Jurkat, Clone E6-1 (cell line): ENCODE results near the gene ZFP92.
"Not testable (repeated sequence)": the region's sequence is repeated elsewhere in the genome, so short reads cannot be mapped to it uniquely, and the experiment has no call there.

Experiments used
- DNase-seq: peaks from one replicate; pipeline ENCODE4 v3.0.0-alpha.2; 2011; ENCODE audit warnings: low read depth, low spot score
- H3K4me3 ChIP-seq: 2 replicates; pipeline ENCODE4 v1.5.1; 2011; ENCODE audit warnings: mild to moderate bottlenecking, low read length, control low read depth, moderate library complexity

Gene ZFP92

GRCh38 chrX:153401133-153401764 lies 10.0 kb upstream of the ZFP92 start, which contains the start of gene PNMA6E:
Gene PNMA6E (minus strand): TSS chrX:153401350. CDS start chrX:153398849, 2,501 bp downstream.
- no peak for DNase-seq
- H3K4me3 ChIP-seq, result no peak within 1 kb of the TSS

DNA sequence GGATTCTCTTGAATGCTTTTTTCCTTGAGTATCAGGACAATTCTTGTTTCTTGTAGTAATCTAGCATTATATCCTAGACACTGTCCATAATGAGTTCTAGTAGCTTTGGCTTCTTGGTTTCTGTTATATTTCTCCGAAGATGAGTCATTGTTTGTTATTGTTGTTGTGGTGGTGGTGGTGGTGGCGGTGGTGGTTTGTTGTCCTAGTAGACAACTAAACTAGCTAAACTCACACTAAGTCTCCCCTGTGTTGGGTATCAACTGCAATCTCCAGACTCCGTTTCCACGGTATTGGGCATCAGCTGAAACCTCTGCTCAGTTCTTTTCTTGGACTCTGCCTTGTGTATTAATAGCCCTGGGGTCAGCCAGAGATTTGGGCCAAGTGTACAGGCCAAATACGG lies 6.9 kb upstream of the ZFP92 start:
- H3K4me3 ChIP-seq, DNase-seq: not testable (repeated sequence)

GRCh38 chrX:153405426-153405825 lies 5.8 kb upstream of the ZFP92 start:
- DNase-seq, result no peak
- H3K4me3 ChIP-seq, result no peak overlapping the region

DNA sequence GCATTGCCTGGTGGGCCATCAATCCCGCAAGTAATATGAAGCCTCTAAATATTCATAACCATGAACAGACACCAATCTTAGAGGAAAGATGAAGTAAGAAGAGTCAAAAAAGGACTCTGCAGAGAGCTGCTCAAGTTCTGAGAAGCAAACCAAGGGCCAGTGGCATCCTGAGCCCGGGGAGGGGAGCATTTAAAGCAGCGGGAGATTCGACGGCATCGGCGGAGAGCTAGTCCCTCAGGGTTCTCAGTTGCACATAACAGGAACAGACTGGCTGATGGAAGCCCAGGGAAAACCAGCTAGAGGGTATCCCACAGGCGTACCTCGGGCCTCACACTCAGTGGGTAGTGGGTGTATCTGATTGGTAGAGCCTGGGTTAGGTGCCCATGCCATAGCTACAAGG lies 5.3 kb upstream of the ZFP92 start:
- DNase-seq, result no peak
- H3K4me3 ChIP-seq, result no peak overlapping the region

DNA sequence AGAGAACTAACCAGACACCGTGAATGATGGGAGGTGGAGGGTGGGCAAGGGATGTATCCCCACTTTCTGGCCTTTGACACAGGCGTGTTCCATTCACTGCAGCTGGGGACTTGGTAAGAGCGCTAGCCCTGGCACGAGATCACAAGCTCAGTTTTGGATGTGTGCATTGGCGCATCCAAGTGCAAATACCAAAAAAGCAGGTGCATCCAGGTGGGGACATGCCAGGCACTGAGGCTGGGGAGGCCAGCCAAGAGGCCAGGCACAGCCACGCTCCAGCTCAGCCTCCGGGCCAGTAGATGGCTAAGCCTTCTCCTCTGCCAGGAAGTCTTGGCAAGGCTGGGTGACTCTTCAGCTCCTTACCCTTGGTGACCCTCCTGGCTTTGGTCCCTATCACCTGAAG lies 4.4 kb upstream of the ZFP92 start:
- H3K4me3 ChIP-seq, result no peak overlapping the region
- DNase-seq, result no peak

DNA sequence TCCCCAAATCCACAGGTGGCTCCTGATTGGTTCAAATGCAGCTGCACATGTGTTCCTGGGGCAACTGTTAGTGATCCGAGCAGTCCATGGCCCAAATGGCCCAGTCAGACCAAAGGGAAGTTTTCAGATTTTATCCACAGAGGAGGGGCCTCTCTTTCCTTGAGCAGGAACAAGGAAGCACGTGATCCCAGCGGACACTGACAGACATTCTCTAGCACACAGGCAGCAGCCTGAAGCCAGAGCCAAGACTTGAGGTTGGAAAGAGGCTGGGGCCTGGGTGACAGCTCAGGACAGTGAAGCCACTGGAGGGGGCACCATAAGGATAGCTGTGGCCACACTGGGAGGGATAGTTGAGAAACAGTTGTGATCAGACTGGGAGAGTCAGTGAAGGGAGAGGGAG lies 3.5 kb upstream of the ZFP92 start:
- no peak overlapping the region for H3K4me3 ChIP-seq
- DNase-seq, result no peak

GRCh38 chrX:153408221-153408721 lies 3.0 kb upstream of the ZFP92 start:
- DNase-seq, result no peak
- H3K4me3 ChIP-seq, result no peak overlapping the region

DNA sequence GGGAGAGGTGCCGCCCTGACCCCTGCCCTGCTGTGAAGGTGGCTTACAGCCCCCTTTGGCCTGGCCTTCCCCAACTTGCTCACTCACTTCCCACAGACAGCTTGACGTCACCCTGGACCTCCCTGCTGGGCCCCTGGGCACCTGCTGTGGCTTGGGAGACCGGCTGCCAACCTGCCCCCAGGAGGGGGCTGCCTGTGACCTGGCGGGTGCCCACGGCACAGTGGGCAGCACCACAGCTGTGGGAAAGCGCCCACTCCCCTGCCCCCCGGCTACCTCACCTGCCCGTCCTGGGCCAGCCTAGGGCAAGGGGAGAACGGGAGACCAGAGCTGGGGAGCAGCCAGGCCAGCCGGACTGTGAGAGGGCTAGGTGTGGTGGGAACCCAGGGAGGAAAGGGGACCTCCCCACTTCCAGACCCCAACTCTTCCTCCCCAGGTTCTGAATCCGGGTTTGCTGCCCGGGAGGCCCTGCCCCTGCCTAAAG lies 2.4 kb upstream of the ZFP92 start:
- H3K4me3 ChIP-seq, result no peak overlapping the region
- DNase-seq, result no peak

- DNase-seq, result no peak
- H3K4me3 ChIP-seq, result no peak overlapping the region
These were observed 1.7 kb upstream of the ZFP92 start for GRCh38 chrX:153409414-153410101.

DNA sequence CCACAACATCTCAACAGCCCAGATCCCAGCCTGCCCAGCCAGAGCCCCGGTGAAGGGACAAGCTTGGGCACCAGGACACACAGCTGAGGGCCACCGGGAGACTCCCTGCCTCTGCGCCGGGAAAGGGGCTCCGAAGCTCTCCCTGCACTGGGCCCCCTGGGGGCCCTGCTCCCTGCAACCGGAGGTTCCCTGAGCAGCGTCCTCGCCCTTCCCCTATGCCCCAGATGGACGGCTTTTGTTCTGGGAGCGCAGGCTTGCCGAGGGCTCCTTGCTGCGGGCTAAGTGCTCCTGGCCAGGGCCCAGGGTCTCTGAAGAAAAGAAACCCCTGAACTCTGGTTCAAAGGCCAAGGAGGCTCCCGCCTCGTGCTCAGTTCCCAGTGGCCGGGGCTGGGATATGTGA lies 899 bp upstream of the ZFP92 start:
- no peak overlapping the region for H3K4me3 ChIP-seq
- DNase-seq, result no peak

DNA sequence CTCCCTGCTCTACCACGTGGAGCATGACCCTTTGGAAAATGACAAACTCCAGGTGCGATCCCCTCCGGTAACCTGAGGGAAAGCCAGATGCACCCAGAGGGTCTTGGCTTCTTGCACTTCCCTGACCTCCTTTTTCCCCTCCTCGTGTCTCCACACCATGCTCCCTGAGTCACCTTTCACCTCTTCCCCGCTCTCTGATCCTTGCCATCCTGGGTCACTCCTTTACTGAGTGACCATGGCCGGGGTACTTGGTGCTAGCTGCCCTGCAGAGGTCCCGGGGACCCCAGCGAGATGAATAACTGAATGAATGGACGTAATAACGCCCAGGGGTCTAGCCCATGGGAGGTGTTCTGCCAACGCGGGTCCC lies 401 bp upstream of the ZFP92 start:
- peak overlapping the region; percentile 21 for H3K4me3 ChIP-seq
- no peak for DNase-seq

DNA sequence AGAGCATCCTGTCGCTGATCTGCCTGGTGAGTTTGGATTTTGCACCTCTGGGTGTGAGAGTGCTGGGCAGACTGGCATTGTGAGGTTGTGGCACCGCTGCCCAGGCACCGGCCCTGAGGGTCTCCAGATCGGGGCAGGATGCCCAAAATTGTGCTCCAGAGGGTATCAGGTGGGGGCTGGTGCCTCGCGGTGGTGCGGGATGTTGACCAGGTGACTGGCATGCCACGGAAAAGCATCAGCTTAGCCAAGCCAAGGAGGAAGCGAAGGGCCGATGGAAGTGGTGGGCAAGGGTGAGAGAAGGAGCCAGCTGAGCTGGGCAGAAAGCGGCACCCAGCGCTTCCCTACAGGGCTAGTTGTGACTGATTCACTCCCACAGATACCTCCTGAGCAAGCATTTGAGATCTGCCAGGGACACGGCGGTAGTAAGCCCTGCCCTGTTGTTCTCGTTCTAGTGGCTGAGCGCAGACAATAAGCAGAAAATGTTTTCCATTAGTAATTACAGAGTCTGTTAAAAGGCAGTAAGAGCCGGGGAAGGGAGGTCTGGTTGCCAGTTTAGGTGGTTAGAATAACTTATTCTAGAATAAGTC lies 809 bp downstream of the ZFP92 start:
- H3K4me3 ChIP-seq, result peak overlapping the region; percentile 43
- no peak for DNase-seq

DNA sequence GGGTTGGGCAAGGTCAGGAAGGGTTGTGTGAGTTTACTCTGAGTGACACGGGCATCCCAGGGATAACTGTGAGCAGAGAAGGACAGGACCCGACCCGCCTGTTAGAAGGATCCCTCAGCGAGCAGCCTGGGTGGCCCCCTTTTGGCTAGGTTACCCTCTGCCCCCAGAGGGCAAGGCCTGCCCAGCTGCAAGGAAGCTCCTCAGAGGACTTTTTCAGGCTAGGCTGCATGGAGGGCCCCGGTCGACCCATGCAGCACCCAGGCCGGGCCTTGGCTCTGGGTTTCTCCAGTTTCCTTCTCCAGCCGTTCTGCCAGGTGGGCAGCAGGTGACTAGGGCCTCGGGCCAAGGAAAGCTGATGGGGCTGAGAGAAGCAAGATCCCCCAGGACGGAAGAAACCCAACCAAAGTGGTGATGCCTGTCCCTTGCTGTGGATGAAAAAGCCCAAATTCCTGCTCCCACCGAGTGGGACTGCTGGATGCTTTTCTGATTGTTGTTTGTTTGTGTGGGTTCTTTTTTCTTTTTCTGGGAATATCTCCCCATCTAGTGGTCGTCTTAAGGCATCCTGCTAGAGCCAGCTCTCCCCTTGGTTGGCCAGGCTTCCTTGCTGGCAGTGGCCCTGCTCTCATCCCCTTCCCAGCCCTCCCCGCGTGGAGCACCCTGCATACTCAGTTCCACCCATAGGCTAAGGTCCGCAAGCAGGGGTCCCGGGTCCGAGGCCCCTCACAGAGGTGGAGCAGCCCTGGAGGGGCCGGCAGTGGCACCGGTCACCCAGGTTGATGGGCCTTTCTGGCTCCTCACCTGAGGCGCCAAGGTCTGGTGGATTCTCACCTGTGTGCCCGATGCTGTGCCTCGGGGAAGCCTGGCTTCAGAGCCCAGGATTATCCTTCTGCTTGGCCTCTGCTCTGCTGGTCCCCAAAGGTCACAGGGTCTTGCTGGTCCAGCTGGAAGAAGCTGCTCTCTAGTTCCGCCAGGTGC lies 1.8 kb downstream of the ZFP92 start:
- no peak overlapping the region for H3K4me3 ChIP-seq
- DNase-seq, result no peak

GRCh38 chrX:153413731-153414130 lies 2.5 kb downstream of the ZFP92 start:
- no peak for DNase-seq
- H3K4me3 ChIP-seq, result no peak overlapping the region

DNA sequence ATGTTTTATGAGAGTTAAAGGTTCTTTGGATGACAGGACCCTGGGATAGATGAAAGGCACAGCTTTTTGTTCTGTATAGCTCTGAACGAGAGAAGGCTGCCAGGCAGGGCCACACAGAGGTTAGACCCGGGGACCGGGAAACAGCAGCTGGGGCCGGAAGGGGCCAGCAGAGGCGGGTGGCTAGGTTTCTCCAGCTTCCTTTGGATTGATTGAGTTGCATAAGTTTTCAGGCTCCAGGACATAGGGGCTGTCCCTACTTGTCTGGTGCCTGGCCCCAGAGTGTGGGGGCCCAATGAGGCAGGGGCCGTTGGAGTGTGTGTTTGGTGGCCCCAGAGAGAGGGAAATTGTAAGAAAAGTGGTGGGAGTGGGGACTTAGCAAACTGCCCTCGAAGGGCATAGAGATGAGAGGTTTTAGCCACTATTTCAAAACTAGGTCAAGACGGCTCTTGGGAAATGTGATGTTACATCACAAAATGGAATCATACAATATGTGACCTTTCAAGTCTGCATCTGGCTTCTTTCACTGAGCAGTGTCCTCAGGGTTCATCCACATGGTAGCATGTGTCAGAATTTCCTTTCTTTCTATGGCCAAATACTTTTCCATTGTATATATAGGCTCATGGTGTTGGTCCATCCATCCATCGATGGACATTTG lies 3.7 kb downstream of the ZFP92 start:
- no peak for DNase-seq
- H3K4me3 ChIP-seq, result no peak overlapping the region

GRCh38 chrX:153416781-153417450 lies 5.6 kb downstream of the ZFP92 start:
- H3K4me3 ChIP-seq, result no peak overlapping the region
- DNase-seq, result no peak

GRCh38 chrX:153417637-153418036 lies 6.4 kb downstream of the ZFP92 start:
- H3K4me3 ChIP-seq, result no peak overlapping the region

DNA sequence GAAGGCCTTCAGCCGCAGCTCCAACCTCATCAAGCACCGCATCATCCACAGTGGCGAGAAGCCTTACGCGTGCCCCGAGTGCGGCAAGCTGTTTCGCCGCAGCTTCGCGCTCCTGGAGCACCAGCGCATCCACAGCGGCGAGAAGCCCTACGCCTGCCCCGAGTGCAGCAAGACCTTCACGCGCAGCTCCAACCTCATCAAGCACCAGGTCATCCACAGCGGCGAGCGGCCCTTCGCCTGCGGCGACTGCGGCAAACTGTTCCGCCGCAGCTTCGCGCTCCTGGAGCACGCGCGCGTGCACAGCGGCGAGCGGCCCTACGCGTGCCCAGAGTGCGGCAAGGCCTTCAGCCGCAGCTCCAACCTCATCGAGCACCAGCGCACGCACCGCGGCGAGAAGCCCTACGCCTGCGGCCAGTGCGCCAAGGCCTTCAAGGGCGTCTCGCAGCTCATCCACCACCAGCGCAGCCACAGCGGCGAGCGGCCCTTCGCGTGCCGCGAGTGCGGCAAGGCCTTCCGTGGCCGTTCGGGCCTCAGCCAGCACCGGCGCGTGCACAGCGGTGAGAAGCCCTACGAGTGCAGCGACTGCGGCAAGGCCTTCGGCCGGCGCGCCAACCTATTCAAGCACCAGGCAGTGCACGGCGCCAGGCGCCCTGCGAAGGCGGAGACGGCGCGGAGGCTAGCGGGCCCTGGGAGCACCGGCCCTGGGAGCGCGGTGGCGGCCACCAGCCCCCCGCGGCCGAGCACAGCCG lies 9.8 kb downstream of the ZFP92 start:
- no peak overlapping the region for H3K4me3 ChIP-seq
- no peak for DNase-seq

More at GRCh38 chrX:153417637-153418036, 6.4 kb downstream of the ZFP92 start:
- no peak for DNase-seq
